ENCODE data around the gene TBK1.

- no peak for TF ChIP-seq POLR2AphosphoS5 (IDR thresholded peaks at IDR 0.05)
- TF ChIP-seq, protein P1, sequence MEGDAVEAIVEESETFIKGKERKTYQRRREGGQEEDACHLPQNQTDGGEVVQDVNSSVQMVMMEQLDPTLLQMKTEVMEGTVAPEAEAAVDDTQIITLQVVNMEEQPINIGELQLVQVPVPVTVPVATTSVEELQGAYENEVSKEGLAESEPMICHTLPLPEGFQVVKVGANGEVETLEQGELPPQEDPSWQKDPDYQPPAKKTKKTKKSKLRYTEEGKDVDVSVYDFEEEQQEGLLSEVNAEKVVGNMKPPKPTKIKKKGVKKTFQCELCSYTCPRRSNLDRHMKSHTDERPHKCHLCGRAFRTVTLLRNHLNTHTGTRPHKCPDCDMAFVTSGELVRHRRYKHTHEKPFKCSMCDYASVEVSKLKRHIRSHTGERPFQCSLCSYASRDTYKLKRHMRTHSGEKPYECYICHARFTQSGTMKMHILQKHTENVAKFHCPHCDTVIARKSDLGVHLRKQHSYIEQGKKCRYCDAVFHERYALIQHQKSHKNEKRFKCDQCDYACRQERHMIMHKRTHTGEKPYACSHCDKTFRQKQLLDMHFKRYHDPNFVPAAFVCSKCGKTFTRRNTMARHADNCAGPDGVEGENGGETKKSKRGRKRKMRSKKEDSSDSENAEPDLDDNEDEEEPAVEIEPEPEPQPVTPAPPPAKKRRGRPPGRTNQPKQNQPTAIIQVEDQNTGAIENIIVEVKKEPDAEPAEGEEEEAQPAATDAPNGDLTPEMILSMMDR (IDR thresholded peaks at IDR 0.05) = no peak
- TF ChIP-seq EP300 (IDR thresholded peaks at IDR 0.05) = no peak
These were observed 92.6 kb downstream of the TBK1 start for GRCh38 chr12:64544371-64545080.
